LNCAP (cell line): ENCODE data around the gene ULK3.

ENCODE experiments used
- CTCF ChIP-seq: fragments of 450-650 bp; IDR thresholded peaks from 2 replicates; pipeline ENCODE4 v1.5.1; 2017; ENCODE audit warnings: mild to moderate bottlenecking

The ULK3 gene

GRCh38 chr15:74870436-74871215, 27.7 kb upstream of the ULK3 start:
- TF ChIP-seq CTCF = no peak

- TF ChIP-seq CTCF = no peak
These were observed 26.9 kb upstream of the ULK3 start for GRCh38 chr15:74869726-74870407.

- no peak for TF ChIP-seq CTCF
These were observed 26.4 kb upstream of the ULK3 start for GRCh38 chr15:74869372-74869725.

- no peak for TF ChIP-seq CTCF
These were observed 25.1 kb upstream of the ULK3 start for GRCh38 chr15:74868059-74868458.

GRCh38 chr15:74867466-74868038, 24.6 kb upstream of the ULK3 start:
- TF ChIP-seq CTCF = no peak

- no peak for TF ChIP-seq CTCF
These were observed 23.1 kb upstream of the ULK3 start for GRCh38 chr15:74866090-74866489.

- TF ChIP-seq CTCF = no peak
These were observed 22.4 kb upstream of the ULK3 start for GRCh38 chr15:74865316-74865715.
